GM19239 (cell line): ENCODE measurements around the gene BLNK.

Experiments
- DNase-seq: peaks from one replicate; pipeline ENCODE4 v3.0.0; 2011; ENCODE audit warnings: low spot score; ENCODE audit not compliant: insufficient read length
- FAIRE-seq: peaks from 2 replicates; lab custom pipeline; 2011; peaks lifted over from hg19 to GRCh38; lab: Jason Lieb, UNC

Gene BLNK

DNA sequence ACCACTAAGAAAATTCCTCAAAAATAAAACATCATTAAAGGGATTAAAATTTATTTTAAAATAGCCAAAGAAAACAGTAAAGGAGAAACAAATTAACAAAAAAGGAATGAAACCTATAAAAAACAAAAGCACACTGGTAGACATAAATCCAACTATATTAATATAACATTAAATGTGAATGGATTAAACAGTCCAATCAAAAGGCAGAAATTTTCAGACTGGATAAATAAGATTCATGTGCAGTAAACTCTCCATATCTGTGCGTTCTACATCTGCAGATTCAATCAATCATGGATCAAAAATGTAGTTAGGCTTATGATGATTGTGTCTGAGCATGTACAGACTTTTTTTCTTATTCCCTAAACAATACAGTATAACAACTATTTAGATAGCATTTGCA is 98.7 kb downstream of the BLNK start:
- DNase-seq, result no peak
- no peak for FAIRE-seq

DNA sequence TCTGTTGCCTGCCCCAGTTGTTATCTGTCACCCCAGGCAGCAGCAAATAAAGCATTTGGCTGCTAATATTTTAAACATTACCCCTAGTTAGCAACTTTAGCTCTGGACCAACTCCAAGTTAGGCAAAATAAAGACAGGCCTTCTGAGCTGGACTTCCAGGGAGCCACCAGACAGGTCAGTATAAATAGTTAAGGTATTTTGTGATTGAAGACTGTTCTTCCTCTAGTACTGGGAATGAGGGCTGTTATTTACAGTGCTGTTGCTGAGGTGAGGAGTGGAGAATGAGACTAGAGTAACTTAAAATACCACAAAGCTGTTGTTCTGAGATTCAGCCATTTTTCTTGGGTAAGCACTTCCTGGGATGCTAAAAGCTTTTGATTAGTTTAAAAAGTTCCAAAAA is 101.1 kb downstream of the BLNK start:
- DNase-seq (no peak), FAIRE-seq (peak; percentile 42)

DNA sequence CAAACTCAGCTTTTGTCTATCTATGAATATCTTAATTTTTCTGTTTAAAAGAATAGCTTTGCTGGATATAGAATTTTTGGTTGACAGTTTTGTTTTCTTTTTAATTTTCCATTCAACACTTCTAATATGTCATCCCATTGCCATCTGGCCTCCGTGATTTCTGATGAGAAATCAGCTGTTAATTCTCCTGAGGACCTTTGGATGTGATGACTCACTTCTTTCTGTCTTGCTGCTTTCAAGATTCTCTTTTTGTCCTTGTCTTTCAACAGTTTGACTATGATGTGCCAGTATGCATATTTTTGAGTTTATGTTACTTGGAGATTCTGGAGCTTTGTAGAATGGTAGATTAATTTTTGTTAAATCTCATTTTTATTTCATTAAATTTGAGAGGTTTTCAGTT is 102.8 kb downstream of the BLNK start:
- FAIRE-seq, result no peak
- DNase-seq, result no peak

DNA sequence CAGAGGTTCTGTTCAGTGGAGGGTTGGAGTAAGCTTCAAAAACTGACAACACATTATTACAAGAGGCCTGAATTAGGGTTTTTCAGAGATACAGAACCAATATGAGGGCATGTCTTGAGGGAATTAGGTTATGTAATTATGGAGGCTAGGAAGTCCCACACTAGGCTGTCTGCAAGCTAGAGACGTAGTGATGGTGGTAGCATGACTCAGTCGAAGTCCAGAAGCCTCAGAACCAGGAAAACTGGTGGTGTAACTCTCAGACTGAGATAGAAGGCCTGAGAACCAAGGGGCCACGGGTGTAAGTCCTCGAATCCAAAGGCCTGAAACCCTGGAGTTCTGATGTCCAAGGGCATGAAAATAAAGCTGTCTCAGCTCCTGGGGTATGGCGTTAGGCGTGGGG is 105.6 kb downstream of the BLNK start:
- DNase-seq, result no peak
- FAIRE-seq, result no peak

DNA sequence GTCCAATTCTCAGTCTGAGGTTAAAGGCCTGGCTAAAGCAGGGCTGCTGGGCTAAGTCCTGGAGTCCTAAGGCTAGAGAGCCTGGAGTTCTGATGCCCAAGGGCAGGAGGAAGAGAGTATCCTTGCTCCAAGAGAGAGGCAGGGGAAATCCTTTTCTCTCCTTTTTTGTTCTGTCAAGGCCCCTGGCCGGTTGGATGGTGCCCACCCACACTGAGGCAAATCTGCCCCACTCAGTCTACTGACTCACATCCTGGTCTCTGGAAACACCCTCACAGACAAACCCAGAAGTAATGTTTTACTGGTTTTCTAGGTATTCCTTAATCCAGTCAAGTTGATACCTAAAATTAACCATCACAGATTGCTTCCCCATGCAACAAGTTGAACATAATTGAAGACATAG is 118.3 kb downstream of the BLNK start:
- DNase-seq, result no peak
- FAIRE-seq, result no peak

DNA sequence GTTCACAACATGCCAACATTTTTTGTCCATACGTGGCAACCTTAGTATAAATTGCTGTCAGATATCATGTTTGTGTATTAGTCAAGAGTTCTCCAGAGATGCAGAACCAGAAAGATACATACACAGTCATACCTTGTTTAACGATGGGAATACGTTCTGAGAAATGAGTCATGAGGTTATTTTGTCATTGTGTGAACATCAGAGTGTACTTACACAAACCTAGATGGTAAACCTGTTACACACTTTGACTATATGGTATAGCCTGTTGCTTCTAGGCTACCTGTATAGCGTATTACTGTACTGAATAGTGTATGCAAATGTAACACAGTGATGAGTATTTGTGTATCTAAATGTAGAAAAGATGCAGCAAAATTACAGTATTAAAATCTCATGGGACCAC is 118.9 kb downstream of the BLNK start:
- DNase-seq (no peak), FAIRE-seq (no peak)
